ENCODE results near the gene TACR2.

GRCh38 chr10:69358148-69358795 lies 58.4 kb downstream of the TACR2 start:
- no peak for TF ChIP-seq CTCF (conservative IDR thresholded peaks at IDR 0.05 in 1 of 2, IDR thresholded peaks at IDR 0.05 in 1 of 2; ENCODE audit: extremely low read depth in 1 of 2, insufficient read depth in 1 of 2, low read depth in 1 of 2, low read length in 2 of 2)
- no peak for TF ChIP-seq EZH2 (IDR thresholded peaks at IDR 0.05; ENCODE audit: borderline replicate concordance, low read length)

Measured in mammary epithelial cell (primary cell).